ENCODE results near the gene PCDH18. TPM values are rescaled to one million over a fixed set of nuclear protein-coding genes. Genes with fewer than 3 reads are reported as not detected.
"Not testable (repeated sequence)": the region's sequence is repeated elsewhere in the genome, so short reads cannot be mapped to it uniquely, and the experiment has no call there.

The PCDH18 gene
- total RNA-seq, 1 donor from 2014 or later = 14.8 TPM

DNA sequence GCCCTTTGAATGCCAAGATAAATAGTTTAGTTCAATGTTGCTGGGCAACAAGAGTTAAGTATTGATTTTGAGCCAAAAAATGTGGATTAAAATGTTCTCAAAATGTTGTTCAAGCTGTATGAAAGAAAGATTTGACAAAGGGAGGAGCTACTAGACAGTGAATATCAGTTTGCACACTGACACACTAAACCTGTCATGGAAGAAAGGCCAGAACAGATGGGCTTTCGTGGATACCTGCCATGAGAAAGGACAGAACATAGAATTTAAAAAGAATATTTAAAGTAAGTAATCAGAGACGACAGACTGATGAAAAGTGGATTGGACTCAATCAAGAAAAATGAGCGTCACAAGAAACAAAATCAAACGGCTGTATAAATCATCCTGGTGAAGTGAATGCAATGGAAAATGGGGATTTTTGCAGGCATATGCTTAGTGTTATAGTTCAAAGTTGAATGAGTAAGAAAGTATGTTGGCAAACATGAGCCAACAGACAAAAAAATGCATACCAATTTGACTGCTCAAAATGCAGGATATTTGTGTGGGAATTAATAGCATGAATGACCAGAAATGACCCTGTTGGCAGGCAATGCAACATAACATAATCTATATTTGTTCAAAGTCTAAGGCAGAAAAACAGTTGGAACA, 7.4 kb downstream of the PCDH18 start:
- Mint-ChIP-seq H3K4me1 (ENCODE audit: unreplicated experiment) (peaks cover 9% of the 10 kb centered on the region), H3K4me3 (ENCODE audit: unreplicated experiment) (no peak overlapping the region), H3K27ac (ENCODE audit: unreplicated experiment) (no peak overlapping the region), H3K36me3 (ENCODE audit: low read depth, unreplicated experiment) (peaks cover 16% of the 10 kb centered on the region), H3K27me3 (ENCODE audit: unreplicated experiment) (no peaks in the 10 kb centered on the region), H3K9me3 (ENCODE audit: unreplicated experiment) (no peaks in the 10 kb centered on the region)
- DNase-seq (ENCODE audit: low spot score) = no peak
- TF ChIP-seq, protein P1, sequence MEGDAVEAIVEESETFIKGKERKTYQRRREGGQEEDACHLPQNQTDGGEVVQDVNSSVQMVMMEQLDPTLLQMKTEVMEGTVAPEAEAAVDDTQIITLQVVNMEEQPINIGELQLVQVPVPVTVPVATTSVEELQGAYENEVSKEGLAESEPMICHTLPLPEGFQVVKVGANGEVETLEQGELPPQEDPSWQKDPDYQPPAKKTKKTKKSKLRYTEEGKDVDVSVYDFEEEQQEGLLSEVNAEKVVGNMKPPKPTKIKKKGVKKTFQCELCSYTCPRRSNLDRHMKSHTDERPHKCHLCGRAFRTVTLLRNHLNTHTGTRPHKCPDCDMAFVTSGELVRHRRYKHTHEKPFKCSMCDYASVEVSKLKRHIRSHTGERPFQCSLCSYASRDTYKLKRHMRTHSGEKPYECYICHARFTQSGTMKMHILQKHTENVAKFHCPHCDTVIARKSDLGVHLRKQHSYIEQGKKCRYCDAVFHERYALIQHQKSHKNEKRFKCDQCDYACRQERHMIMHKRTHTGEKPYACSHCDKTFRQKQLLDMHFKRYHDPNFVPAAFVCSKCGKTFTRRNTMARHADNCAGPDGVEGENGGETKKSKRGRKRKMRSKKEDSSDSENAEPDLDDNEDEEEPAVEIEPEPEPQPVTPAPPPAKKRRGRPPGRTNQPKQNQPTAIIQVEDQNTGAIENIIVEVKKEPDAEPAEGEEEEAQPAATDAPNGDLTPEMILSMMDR (IDR thresholded peaks at IDR 0.05; ENCODE audit: unreplicated experiment) = no peak

DNA sequence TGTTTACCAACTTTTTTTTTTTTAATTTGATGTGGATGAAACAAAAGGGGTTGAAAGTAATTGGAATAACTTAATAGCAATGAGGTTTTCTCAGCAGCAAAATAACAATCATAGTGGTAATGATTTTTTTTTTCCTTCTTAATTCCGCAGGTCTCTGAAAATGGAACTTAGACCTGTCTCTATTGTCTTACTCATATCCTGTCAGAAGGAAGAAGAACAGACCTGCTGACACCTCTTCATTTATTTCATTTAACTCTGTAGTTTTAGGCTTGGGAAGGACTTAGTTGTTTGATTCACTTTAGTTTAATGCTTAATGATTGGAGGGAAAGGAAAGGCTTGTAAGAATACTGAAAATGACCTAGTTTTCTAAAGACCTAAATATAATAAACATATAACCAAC, 9.0 kb downstream of the PCDH18 start:
- TF ChIP-seq, protein P1 (IDR thresholded peaks at IDR 0.05; ENCODE audit: unreplicated experiment) = no peak
- H3K4me3 Mint-ChIP-seq (ENCODE audit: unreplicated experiment) = no peak overlapping the region
- DNase-seq (ENCODE audit: low spot score) = no peak
- no peaks in the 10 kb centered on the region for H3K27me3 Mint-ChIP-seq (ENCODE audit: unreplicated experiment)
- H3K9me3 Mint-ChIP-seq (ENCODE audit: unreplicated experiment) = no peaks in the 10 kb centered on the region
- H3K4me1 Mint-ChIP-seq (ENCODE audit: unreplicated experiment) = peaks cover 5% of the 10 kb centered on the region
- peaks cover 7% of the 10 kb centered on the region for H3K36me3 Mint-ChIP-seq (ENCODE audit: low read depth, unreplicated experiment)
- H3K27ac Mint-ChIP-seq (ENCODE audit: unreplicated experiment) = no peak overlapping the region

DNA sequence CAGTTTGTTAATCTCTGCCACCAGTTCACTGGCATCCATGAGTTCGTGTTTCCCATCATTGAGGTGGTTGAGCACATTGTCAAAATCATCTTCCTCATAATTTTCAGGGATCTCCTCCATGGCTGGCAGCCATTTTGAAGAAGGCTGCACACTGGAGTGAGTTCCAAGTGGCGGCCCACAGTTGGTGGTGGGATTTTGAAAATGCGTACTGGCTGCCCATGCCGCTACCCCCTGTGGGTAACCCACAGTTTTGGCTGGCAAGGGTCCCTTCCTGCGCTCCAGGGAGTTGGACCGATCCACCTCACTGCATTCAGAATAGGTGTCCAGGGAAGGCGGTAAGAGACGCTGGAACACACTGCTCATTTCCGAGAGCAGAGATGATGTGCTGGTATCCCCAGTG, 11.2 kb downstream of the PCDH18 start:
- TF ChIP-seq, protein P1 (IDR thresholded peaks at IDR 0.05; ENCODE audit: unreplicated experiment) = no peak
- Mint-ChIP-seq H3K36me3 (ENCODE audit: low read depth, unreplicated experiment) (no peaks in the 10 kb centered on the region), H3K4me1 (ENCODE audit: unreplicated experiment) (peaks cover 5% of the 10 kb centered on the region), H3K27ac (ENCODE audit: unreplicated experiment) (no peak overlapping the region), H3K27me3 (ENCODE audit: unreplicated experiment) (no peaks in the 10 kb centered on the region), H3K4me3 (ENCODE audit: unreplicated experiment) (no peak overlapping the region), H3K9me3 (ENCODE audit: unreplicated experiment) (no peaks in the 10 kb centered on the region)
- no peak for DNase-seq (ENCODE audit: low spot score)

DNA sequence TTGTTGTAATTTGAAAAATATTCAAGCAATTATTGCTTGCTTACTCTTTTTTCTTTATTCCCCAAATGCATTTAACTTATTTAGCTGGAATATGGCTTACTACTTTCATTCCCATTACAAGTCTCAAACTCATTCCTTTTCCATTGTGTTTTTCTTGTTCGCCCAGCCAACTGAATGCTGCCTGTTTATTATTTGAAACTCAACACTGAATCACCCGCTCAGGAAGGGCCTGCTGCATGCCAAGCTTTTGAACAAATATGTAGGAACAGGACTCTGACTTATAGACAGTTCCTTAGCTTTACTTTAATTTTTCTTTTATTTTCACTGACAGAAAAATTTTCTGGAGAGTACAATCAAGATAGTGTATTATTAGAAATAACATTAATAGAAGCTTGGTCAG, 12.9 kb downstream of the PCDH18 start:
- Mint-ChIP-seq H3K4me1 (ENCODE audit: unreplicated experiment) (peaks cover 5% of the 10 kb centered on the region), H3K9me3 (ENCODE audit: unreplicated experiment) (no peaks in the 10 kb centered on the region), H3K27me3 (ENCODE audit: unreplicated experiment) (no peaks in the 10 kb centered on the region), H3K4me3 (ENCODE audit: unreplicated experiment) (no peak overlapping the region), H3K27ac (ENCODE audit: unreplicated experiment) (no peak overlapping the region), H3K36me3 (ENCODE audit: low read depth, unreplicated experiment) (no peaks in the 10 kb centered on the region)
- TF ChIP-seq, protein P1 (IDR thresholded peaks at IDR 0.05; ENCODE audit: unreplicated experiment) = no peak
- DNase-seq (ENCODE audit: low spot score) = no peak

DNA sequence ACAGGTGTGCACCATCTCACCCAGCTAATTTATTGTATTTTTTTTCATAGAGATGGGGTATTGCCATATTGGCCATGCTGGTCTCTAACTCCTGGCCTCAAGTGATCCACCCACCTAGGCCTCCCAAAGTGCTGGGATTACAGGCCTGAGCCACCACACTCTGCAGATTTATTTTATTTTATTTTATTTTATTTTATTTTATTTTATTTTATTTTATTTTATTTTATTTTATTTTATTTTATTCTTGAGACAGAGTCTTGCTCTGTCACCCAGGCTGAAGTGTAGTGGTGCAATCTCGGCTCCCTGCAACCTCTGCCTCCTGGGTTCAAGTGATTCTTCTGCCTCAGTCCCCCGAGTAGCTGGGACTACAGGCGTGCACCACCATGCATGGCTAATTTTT, 15.0 kb downstream of the PCDH18 start:
- not testable (repeated sequence) for H3K9me3 Mint-ChIP-seq (ENCODE audit: unreplicated experiment); H3K4me1 Mint-ChIP-seq (ENCODE audit: unreplicated experiment); H3K27me3 Mint-ChIP-seq (ENCODE audit: unreplicated experiment); H3K36me3 Mint-ChIP-seq (ENCODE audit: low read depth, unreplicated experiment); H3K27ac Mint-ChIP-seq (ENCODE audit: unreplicated experiment); H3K4me3 Mint-ChIP-seq (ENCODE audit: unreplicated experiment); DNase-seq (ENCODE audit: low spot score)
